HL-60 (cell line): Measurements from ENCODE around the gene KDR.

Source experiments
- DNase-seq, 2 experiments: peaks; one replicate each; pipeline ENCODE4 v3.0.0-alpha.2; 2010 to 2020; ENCODE audit warnings: low read depth in 1 of 2, low spot score in 1 of 2
- H3K27ac ChIP-seq: fragments of 250-450 bp; sonication (Bioruptor Pico); replicated peaks from 2 replicates; pipeline ENCODE4 v1.5.1; 2020; ENCODE audit warnings: mild to moderate bottlenecking, moderate library complexity
- H3K27me3 ChIP-seq: fragments of 250-450 bp; sonication (Bioruptor Pico); 2 replicates; pipeline ENCODE4 v1.5.1; 2021; ENCODE audit warnings: mild to moderate bottlenecking, moderate library complexity; ENCODE audit not compliant: insufficient read depth, poor library complexity, severe bottlenecking
- H3K4me3 ChIP-seq: replicated peaks from 2 replicates; pipeline ENCODE4 v1.5.1; 2011; ENCODE audit warnings: mild to moderate bottlenecking, control low read depth, low read length; ENCODE audit not compliant: insufficient read depth
- CTCF ChIP-seq: IDR thresholded peaks from one replicate; pipeline ENCODE4 v1.5.1; 2011; ENCODE audit warnings: low read length, control low read depth, inconsistent platforms; ENCODE audit not compliant: insufficient read depth
- GABPA ChIP-seq: IDR thresholded peaks from 2 replicates; pipeline ENCODE4 v1.6.1; 2012; ENCODE audit warnings: low read depth
- POLR2AphosphoS5 ChIP-seq: IDR thresholded peaks from 2 replicates; pipeline ENCODE4 v1.6.1; 2012; ENCODE audit warnings: low read depth
- REST ChIP-seq: IDR thresholded peaks from 2 replicates; pipeline ENCODE4 v1.6.1; 2012; ENCODE audit warnings: low read depth; ENCODE audit not compliant: insufficient replicate concordance
- SPI1 ChIP-seq: IDR thresholded peaks from 2 replicates; pipeline ENCODE4 v1.6.1; 2012; ENCODE audit warnings: low read depth, mild to moderate bottlenecking, borderline replicate concordance

KDR gene

GRCh38 chr4:55099816-55100215, 25.6 kb downstream of the KDR start:
- no peak overlapping the region for H3K4me3 ChIP-seq
- no peak overlapping the region for H3K27ac ChIP-seq
- TF ChIP-seq GABPA: no peak
- no peak for DNase-seq
- H3K27me3 ChIP-seq: no peaks in the 10 kb centered on the region

DNA sequence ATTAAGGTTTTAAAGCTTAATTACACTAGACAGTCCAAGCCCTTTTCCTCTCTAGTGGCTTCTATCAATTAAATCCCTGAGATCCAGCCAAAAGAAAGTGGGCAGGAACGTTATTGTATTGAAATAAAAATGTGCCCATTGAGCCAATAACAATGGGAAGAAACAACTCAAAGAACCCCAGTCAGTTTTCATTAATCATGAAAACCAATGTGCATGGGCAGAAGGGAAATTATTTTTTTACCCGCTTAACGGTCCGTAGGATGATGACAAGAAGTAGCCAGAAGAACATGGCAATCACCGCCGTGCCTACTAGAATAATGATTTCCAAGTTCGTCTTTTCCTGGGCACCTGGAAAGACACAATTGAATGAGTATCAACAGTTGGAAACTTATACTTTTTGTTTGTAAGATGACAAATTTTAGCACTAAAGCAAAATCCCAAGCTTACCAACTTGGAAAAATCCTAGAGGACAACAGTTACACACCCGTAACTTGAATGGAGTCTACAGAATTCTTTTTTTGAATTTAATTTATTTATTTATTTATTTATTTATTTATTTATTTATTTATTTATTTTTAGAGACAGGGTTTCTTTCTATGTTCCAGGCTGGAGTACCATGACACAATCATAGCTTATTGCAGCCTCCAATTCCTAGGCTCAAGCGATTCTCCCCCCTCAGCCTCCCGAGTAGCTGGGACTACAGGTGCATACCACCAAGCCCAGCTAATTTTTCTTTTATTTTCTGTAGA, 26.8 kb downstream of the KDR start:
- no peak for DNase-seq
- Histone ChIP-seq H3K27ac (no peak overlapping the region), H3K27me3 (no peaks in the 10 kb centered on the region), H3K4me3 (no peak overlapping the region)
- no peak for TF ChIP-seq SPI1
- TF ChIP-seq POLR2AphosphoS5: no peak
- TF ChIP-seq CTCF: no peak
- no peak for TF ChIP-seq GABPA
- TF ChIP-seq REST: no peak

DNA sequence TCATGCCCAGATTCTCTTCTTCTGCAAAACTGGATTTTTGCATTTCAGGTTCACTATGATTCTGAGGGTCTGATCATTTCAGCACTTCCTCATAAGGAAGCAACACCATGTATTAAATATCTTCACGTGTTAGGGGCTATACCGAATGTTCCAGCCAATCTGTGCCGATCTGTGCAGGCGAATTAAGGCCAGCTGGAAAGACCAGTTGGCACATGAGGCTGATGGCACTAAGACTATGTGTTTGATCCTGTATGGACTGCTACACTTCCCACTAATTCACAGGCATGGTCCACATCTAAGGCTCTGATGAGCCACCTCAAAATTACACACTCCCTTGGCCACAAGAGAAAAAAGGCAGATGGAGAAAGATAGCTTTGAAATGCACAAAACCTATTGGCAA, 28.8 kb downstream of the KDR start:
- no peak overlapping the region for H3K27ac ChIP-seq
- no peak for DNase-seq
- H3K27me3 ChIP-seq: no peaks in the 10 kb centered on the region
- TF ChIP-seq CTCF: no peak
- TF ChIP-seq POLR2AphosphoS5: no peak
- no peak for TF ChIP-seq GABPA
- TF ChIP-seq REST: no peak
- no peak for TF ChIP-seq SPI1
- no peak overlapping the region for H3K4me3 ChIP-seq

GRCh38 chr4:55096045-55096444, 29.4 kb downstream of the KDR start:
- no peak for DNase-seq
- no peaks in the 10 kb centered on the region for H3K27me3 ChIP-seq
- H3K27ac ChIP-seq: no peak overlapping the region
- TF ChIP-seq CTCF (no peak), GABPA (no peak), POLR2AphosphoS5 (no peak), REST (no peak), SPI1 (no peak)
- no peak overlapping the region for H3K4me3 ChIP-seq
